BE2C (cell line): ENCODE results near the gene ZNF491.
A peak's percentile ranks its signal among the peaks of the same experiment; 100 is the strongest.
"Not testable (repeated sequence)": the region's sequence is repeated elsewhere in the genome, so short reads cannot be mapped to it uniquely, and the experiment has no call there.

Experiments used
- DNase-seq: peaks from one replicate; pipeline ENCODE4 v3.0.0-alpha.2; 2020
- H3K27me3 ChIP-seq: fragments of 250-450 bp; sonication (Bioruptor Pico); 2 replicates; pipeline ENCODE4 v1.5.1; 2020; ENCODE audit warnings: mild to moderate bottlenecking
- H3K36me3 ChIP-seq: fragments of 250-450 bp; sonication (Bioruptor Pico); 2 replicates; pipeline ENCODE4 v1.5.1; 2020; ENCODE audit warnings: mild to moderate bottlenecking
- H3K4me1 ChIP-seq: fragments of 250-450 bp; sonication (Bioruptor Pico); 2 replicates; pipeline ENCODE4 v1.5.1; 2020
- H3K4me3 ChIP-seq: 2 replicates; pipeline ENCODE4 v1.5.1; 2011; ENCODE audit warnings: low read depth, low read length
- H3K9me3 ChIP-seq: fragments of 250-450 bp; sonication (Bioruptor Pico); 2 replicates; pipeline ENCODE4 v1.5.1; 2020
- TF ChIP-seq, protein P1 (sequence below): IDR thresholded peaks from 2 replicates; pipeline ENCODE4 v1.5.1; 2012; ENCODE audit warnings: mild to moderate bottlenecking, low read depth, low read length

Gene ZNF491

DNA sequence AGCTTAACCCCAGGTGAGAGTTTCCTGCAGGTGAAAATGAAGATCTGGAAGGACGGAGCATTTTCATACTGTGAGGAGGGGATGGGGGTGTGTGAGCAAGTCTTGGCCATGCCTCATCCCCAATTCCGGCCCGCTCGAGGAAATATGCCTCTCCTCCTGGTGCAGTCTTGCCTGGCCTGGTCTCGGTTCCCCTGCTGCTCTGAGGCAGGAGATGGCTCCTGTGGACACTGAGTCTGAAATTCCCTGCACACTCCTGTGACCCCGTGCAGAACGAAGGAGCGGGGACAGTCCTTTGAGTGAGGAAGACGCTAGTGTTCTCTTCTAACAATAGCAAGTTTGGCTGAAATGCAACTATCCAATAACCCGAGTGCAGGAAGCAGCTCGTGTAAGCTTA is 49.9 kb downstream of the ZNF491 start:
- H3K4me1 ChIP-seq, result no peaks in the 10 kb centered on the region
- H3K4me3 ChIP-seq, result peak overlapping the region; percentile 70
- TF ChIP-seq, protein P1, sequence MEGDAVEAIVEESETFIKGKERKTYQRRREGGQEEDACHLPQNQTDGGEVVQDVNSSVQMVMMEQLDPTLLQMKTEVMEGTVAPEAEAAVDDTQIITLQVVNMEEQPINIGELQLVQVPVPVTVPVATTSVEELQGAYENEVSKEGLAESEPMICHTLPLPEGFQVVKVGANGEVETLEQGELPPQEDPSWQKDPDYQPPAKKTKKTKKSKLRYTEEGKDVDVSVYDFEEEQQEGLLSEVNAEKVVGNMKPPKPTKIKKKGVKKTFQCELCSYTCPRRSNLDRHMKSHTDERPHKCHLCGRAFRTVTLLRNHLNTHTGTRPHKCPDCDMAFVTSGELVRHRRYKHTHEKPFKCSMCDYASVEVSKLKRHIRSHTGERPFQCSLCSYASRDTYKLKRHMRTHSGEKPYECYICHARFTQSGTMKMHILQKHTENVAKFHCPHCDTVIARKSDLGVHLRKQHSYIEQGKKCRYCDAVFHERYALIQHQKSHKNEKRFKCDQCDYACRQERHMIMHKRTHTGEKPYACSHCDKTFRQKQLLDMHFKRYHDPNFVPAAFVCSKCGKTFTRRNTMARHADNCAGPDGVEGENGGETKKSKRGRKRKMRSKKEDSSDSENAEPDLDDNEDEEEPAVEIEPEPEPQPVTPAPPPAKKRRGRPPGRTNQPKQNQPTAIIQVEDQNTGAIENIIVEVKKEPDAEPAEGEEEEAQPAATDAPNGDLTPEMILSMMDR, result no peak
- no peak for DNase-seq
- no peaks in the 10 kb centered on the region for H3K9me3 ChIP-seq
- no peaks in the 10 kb centered on the region for H3K27me3 ChIP-seq
- H3K36me3 ChIP-seq, result no peaks in the 10 kb centered on the region

DNA sequence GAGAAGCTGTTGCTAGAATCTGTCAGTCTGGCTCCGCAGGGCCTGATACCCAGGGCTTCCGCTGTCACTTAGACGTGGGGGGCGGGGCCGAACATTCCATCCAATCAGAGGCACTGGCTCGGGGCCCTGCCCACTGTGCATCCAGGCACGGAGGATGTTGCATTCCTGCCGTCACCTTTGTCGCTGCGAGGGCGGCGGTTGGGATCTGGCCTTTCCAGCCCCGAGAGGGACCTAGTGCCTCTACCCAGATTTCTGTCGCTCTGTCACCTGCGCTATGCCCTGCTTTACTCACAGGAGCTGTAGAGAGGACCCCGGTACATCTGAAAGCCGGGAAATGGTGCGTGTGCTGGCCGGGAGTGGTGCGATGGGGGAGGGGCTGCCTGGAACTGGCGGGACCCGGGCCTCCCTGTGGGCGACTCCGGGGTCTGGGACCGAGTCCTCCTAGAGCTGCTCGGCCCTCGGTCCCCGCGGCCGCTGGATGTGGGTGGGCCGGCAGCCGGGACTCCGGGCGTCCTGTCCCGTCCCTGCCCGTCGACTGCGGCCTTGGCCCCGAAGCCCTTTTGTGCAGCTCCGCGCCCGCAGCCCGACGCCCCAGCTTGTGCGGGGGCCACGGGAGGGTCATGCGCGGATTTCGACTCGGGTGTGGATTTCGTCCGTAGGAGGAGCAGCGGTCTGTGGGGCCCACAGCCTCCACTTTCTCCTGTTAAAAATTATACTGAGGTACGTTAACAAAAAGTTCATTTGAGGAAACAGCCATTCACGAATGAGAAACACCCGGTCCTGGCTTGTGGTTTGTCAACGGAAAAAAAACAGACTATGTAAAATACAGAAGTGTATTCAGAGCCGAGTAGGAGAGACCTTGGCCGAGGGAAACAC is 50.5 kb downstream of the ZNF491 start, which contains the start of gene ZNF439:
ZNF439 (plus strand) TSS at position 133 of the 876 bp plus-strand sequence; CDS start at position 275, 142 bp downstream.
- Histone ChIP-seq H3K4me3 (peak within 1 kb of the TSS; percentile 70), H3K36me3 (no peaks in the 10 kb centered on the region), H3K4me1 (no peaks in the 10 kb centered on the region), H3K27me3 (no peaks in the 10 kb centered on the region), H3K9me3 (no peaks in the 10 kb centered on the region)
- DNase-seq, result peak; percentile 94
- TF ChIP-seq, protein P1, result no peak

DNA sequence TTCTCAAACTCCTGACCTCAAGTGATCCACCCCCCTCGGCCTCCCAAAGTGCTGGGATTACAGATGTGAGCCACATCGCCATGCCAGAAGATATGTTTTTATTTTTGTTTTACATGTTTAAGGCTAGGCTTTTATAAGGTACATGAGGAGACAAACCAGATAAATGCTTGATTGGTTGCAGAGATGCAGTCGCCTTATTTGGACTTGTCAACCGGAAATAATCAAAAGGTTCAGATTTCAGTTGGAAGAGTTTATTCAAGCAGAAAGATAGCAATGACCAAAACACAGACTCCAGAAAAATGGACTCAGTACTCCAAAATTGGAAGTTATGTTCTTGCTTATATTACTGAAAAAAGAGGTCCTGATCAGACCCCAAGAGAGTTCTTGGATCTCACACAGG is 52.0 kb downstream of the ZNF491 start:
- H3K27me3 ChIP-seq, H3K36me3 ChIP-seq, H3K4me3 ChIP-seq, H3K4me1 ChIP-seq, DNase-seq, H3K9me3 ChIP-seq: not testable (repeated sequence)

DNA sequence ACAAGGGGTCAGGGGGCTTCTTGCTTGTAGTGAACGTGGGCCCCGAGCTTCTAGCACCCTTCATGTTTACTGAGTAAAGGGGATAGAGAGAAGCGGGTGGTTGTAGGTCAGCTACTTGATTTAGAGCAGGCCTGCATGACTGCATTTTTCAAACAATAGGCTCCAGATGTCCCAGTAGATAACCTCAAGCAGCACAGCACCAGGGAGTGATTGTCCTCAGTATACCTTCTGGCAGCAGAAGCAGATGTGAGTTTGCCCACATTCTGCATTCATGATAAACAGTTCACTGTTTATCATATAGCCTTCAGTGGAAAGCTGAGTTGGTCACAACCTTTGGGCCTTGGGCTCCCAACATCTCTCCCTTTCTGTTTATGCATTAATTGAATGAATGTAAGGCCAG is 55.0 kb downstream of the ZNF491 start:
- no peak for DNase-seq
- TF ChIP-seq, protein P1, result no peak
- H3K36me3 ChIP-seq, result no peaks in the 10 kb centered on the region

DNA sequence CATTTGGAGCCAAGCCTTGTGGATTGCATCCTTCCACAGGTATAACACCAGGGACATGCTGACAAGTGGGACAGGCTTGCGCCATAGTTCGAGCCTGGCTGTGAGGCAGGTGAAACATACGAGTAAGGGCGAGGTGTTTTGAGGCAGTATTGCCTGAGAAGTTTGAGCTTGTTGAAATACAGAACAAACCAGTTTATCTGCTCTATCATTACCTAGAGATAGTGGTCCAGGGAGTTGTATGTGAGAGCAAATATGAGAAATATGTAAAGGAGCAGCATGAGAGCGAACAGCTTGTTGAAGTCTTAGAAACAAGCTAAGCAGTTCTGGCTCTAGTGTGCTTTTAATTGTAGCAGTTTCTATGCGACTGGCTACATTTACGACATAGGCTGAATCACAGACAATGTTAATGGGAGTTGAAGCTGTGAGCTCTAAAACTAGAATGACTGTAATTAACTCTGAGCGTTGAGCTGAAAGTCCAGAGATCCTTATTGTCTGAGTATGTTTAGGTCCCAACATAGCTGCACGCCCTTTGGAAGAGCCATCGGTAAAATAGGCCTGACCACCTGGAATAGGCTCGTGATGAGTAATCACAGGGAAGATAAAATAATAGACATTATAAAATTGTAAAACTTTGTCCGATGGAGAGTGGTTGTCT is 58.4 kb downstream of the ZNF491 start:
- H3K4me1 ChIP-seq, result peaks cover 11% of the 10 kb centered on the region
- H3K9me3 ChIP-seq, result no peaks in the 10 kb centered on the region
- TF ChIP-seq, protein P1, result no peak
- no peaks in the 10 kb centered on the region for H3K27me3 ChIP-seq
- H3K4me3 ChIP-seq, result no peak overlapping the region
- DNase-seq, result no peak
- no peaks in the 10 kb centered on the region; the same call in 1 of the 2 replicates for H3K36me3 ChIP-seq

More for the DNA sequence above, 55.0 kb downstream of the ZNF491 start:
- Histone ChIP-seq H3K4me3 (no peak overlapping the region), H3K9me3 (no peaks in the 10 kb centered on the region), H3K4me1 (no peaks in the 10 kb centered on the region), H3K27me3 (no peaks in the 10 kb centered on the region)
